SW 1271 (cell line): ENCODE measurements around the gene CFAP45.
A peak's percentile ranks its signal among the peaks of the same experiment; 100 is the strongest.

Experiments
- DNase-seq, 2 experiments: peaks; one replicate each; lab custom pipeline; 2025; lab: John Stamatoyannopoulos, UW

Gene CFAP45

DNA sequence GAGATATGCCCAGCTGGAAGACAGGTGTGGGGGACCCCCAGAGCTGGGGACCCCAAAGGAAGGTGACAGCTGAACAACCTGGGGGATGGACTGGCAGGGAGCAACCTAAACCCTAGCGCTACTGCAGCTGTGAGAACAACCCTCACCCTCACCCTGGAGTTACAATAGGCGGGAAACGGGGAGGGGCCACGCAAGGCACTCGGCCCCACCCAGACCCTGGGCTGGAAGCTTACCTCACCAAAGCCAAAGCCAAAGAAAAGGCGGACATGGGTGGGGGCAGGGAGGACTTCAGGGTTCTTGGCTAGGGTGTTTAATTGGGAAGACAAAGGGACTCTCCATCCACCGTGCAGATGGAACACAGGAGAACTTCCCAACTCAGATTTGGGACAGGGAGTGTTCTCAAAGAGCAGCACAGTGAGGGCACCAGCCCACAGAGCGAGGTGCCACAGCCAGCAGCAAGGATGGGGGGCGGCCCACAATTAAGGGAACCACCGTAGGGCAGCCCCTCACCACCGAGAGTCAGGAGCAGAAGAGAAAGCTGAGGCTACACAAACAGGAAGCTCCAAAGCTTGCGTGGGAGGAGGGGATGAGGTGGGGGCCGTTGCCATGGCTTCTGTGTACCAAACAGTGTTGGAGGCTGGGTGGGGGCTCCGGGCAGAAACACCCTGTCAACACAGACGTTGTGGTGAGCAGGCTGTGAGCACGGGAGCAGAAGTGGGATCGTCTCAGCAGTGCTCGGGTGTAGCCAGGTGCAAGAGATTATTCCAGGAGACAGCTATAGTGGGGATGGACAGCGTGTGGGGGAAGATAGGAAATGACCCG, 23.4 kb upstream of the CFAP45 start:
- peak in 1 of 2 experiments; percentile 31 for DNase-seq

GRCh38 chr1:159922511-159923202, 22.7 kb upstream of the CFAP45 start:
- no peak for DNase-seq

DNA sequence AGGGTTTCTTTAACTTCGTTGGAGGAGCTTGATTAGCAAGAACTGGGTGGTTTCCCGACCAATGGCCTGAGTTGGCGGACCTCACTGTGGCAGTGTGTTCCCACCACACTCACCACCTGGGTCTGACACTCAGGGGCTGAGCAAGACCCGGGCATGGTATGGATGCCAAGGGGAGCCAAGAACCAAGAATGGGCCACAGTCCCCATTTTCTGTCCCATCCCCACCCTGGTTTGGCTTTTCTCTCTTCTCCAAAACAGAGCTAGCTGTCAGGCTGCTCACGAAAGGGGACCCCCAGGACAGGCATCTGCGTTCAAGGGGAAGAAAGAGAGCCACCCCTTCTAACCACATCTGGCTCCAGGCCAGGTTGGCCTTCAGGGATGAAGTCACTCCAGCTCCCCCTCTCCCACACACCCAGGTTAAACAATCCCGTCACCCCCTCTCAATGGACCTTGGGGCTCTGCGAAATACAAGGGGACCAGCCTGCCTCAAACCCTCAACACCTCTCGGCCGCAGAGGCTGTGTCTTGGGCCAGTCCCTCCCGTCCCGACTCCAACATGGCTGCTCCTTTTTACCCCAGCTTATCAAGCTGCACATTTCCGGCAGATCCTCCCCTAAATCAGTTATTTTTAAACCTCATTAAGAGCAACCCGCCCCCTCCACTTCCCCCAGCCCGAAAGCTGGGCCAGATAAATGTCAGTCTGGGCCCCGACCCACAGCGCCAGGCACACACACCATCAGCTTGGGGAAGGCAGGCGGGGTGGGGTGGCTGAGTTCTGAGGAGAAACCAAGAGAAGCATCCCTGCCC, 21.9 kb upstream of the CFAP45 start:
- no peak for DNase-seq

DNA sequence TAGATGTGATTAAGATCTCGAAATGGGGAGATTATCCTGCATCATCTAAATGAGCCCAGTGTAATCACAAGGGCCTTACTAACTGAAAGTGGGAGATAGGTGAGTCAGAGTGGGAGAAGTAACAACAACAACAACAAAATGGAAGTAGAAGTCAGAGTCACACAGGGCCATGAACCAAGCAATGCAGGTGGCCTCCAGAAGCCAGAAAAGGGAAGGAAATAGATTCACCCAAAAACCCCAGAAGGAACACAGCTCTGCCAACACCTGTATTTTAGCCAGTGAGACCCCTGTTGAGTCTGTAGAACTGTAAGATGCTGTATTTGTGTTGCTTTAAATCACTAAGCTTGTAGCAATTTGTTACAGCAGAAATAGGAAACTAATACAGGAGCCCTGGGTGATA, 21.3 kb upstream of the CFAP45 start:
- DNase-seq, result no peak

DNA sequence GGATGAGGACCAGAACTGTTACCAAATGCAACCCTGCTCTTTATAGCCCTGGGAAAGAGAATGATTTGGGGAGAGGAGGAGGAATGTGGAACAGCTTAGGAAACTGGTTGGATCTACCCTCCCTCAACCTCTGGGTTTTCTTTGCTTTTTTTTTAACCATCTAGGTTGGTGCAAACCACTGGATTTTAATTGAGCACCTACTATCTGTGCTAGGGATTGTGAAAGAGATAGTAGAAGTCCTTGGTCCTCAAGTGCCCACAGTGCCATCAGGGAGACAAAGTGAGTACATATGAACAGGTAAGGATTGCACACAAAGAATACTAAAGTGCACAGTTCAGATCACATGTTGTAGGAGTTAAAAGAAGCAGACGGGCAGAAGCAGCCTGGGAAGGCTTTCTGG, 20.7 kb upstream of the CFAP45 start:
- DNase-seq, result no peak

GRCh38 chr1:159920202-159920601, 20.2 kb upstream of the CFAP45 start:
- no peak for DNase-seq

DNA sequence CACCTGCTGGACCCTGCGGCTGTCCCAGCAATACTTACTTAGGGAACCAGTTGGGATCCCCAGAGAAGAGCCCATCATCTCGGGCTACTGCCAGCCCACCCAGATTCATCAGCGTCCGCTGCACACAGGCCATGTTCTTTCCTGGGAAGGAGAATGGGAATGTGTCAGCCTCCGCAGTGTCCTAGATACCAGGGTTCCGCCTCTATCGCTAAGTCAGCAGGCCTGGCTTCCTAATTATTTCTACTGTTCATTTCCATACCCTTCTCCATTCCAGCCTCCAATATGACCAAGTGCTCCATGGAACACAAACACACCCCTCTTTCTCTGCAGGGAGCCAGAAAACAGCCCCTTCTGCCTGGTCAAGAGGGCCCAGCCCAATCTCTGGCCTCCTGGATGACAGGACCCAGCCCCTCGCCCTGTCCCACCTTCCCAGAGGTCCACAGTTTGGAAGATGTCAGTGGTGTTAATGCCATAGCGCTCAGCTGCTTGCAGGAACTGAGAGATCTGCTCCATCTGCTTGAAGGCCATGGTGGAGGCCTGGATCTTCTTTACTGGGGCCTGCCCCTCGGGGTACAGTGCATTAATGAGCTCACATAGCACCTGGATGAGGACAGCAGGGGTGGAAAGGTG, 19.4 kb upstream of the CFAP45 start:
- no peak for DNase-seq

GRCh38 chr1:159918352-159919200, 18.6 kb upstream of the CFAP45 start:
- no peak for DNase-seq

DNA sequence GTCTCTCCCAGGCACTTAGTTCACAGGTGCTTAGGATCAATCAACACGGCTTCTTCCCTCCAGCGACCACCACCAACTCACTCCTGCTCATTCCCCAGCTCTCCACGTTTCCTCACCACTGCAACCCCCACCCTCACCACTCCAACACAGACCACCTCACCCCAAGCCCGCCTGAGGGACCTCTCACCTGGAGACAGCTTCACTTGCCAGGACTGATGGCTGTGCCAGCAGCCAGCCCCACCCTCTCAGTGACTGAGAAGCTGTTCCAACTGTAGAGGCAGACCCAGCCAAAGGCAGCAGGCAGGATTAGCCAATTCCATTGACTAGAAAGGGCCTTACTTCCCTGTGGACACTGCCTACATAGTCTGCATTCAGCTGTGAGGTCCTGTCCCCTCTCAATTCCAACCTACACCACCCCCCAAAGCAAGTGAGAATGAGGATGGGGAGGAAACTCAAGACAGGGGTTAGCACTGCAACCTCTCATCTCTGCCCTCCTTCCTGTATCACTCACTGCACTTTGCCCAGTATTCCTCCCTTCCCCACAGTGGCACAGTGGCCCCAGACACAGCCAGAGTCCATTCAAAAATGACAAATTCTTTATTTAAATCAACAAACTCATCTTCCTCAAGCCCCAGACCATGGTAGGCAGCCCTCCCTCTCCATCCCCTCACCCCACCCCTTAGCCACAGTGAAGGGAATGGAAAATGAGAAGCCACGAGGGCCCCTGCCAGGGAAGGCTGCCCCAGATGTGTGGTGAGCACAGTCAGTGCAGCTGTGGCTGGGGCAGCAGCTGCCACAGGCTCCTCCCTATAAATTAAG, 17.8 kb upstream of the CFAP45 start:
- DNase-seq, result no peak

DNA sequence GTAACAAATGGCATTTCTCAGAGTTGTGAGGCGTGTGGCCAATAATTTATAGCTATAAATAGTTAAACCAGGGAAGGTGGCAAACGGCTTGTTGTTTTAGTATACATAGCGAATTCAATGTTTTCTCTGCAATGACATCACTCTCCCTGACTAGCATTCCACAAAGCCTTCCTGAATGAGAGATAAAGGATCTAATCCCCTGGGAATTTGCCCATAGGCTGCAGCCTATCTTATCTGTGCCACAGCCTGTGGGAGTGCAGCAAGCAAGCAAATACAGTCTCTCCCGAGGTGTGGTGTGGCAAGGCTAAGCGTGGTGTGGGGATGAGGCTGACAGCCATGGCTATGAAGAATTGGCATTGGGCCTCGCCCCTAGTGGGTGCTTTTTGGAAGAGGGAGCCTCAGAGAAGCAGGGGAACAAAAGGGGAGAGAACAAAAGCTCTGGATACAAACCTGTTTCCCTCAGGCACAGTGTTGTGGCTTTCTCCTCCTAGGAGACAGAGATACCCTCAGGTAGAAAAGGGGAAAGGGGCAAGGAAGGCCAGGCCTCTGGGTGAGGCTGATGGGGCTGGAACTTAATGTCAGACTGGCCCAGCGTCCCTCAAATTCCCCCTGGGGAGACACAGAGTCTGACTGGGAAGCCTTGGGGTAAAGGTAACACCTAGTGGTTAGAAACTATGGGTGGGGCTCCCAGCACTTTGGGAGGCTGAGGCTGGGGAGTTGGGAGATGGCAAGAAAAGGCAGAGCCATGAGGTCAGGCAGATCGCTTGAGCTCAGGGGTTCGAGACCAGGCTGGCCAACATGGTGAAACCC, 16.5 kb upstream of the CFAP45 start:
- peak; percentile 69 to 83 for DNase-seq

DNA sequence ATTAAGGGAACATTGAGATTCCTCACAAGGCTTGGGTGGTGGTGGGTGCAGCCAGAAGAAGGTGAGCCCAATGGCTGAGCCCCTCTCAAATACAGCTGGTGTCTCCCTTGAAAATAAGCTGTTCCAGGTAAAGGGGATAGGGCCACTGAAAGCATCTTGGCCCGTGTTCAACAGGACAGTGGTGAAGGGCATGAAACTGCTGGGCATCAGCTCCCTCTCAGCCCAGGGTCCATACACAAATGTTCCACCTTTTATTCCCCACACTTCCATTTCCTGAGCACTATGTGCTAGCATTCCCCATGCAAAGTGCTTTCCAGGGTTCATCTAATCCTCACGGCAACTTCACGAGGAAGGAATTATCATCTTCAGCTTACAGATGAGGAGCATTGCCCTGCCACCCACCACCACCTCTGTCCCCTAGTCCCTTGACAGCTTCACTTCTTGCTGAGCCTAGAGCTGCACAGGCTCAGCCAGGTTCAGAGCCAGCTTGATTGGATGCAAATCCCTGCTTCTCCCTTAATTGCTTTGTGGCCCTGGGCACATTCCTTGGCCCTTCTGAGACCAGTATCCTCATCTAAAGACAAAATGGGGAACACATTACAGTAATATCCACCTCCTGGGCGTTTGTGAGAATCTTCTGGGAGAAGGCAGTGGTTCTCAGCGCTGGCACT, 15.7 kb upstream of the CFAP45 start:
- DNase-seq, result no peak

GRCh38 chr1:159914252-159915018, 14.5 kb upstream of the CFAP45 start:
- DNase-seq, result no peak

DNA sequence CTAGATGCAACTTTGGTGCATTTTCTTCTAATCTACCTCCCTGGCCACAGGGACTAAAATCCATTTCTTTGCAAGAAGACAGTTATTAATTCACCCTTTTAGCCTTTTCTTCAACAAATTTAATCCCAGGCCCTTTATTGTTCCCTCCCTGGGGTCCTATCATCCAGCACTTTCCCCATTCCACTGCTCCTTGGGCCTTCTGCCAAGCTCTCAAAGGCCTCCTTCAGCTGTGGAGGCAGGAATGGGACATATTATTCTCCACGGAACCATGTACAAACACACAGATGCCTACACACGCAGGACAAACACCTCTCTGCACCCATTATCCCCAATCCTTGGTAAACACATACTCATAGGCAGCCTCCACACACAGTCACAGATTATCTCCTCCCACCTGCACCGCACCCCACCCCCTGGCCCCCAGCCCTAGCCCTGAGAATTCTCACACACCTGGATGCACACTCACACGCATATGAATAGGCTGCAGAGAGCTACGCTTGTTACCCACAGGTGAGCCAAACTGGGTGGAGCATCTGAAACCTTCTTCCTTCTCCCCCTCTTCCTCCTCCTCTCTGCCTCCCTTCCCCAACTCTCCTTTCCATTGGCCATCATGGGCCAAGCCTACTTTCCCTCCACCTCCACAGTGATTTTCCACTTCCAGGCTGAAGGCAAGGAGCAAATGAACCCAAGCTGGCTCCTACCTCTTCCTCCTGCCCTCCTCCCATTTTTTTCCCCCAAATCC, 13.7 kb upstream of the CFAP45 start:
- no peak for DNase-seq

DNA sequence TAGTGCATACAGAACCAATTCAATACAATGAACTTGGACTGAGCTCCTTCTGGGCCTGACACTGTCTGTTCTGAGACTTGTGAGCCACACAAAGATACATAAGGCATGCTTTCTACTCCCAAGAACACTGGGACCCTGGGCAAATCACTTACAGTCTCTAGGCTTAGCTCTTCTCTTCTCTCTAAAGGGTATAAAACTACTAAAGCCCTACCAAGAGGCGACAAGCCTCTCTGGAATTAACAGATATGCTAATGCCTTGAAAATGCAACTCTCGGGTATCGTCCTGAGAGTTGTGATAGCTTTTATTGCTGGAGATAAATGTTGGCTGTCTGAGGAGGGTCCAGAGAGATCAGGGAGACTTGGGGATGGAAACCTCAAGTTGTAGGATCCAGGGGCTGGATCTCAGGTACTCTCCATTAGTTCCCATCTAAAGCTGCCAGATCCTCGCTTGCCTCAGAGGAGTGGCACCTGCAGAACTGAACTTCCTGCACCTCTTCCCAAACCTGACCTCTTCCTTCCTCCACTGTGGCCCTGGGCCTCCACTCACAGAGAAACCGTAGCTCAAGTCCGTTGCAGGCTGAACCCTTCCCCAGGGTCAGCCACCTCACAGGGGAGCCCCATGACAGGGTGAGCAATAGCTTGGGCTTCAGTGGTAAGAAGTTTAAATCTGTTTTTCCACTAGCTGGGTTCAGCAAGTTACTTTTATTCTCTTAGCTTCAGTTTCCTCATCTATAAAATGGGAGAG, 11.5 kb upstream of the CFAP45 start:
- DNase-seq, result no peak

GRCh38 chr1:159908031-159908940, 8.3 kb upstream of the CFAP45 start:
- no peak for DNase-seq

DNA sequence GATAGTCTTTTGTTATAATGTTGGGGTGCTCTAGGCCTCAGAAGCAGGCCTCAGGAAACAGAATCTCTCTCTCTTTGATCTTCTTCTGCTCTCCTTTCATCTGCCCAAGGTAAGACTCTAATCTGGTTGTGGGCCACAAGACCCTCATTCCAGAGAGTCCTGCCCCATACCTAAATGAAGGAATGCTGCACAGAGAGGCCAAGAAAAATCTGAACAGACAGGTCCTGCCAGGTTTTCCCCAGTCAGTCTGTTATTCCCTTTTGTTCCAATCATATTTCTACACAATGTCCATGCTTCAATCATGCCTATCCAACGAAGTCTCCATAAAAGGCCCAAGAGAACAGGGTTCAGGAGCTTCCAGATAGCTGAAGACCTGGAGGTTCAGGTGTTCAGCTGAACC, 7.0 kb upstream of the CFAP45 start:
- DNase-seq, result no peak
